GM12878 (cell line): ENCODE results near the gene BICRA. TPM values are rescaled to one million over a fixed set of nuclear protein-coding genes. Genes with fewer than 3 reads are reported as not detected.

ENCODE experiments used
- ATAC-seq: fragments of 200-7000 bp; cut with Tn5 transposase; 3 replicates; pipeline ENCODE4 v1.9.1; 2020; ENCODE audit warnings: mild to moderate bottlenecking, moderate library complexity
- BruUV-seq: library from RNA; stranded (reverse); fragments of 400-500 nt; replicated peaks from 2 replicates; lab custom pipeline; 2021; lab: Mats Ljungman, UMichigan
- CTCF ChIA-PET: fragments of 300-600 bp; sonication (Branson Sonifier 250); formaldehyde crosslinking; extraction: SDS; loops from one replicate; lab custom pipeline; 2021; ENCODE audit warnings: inconsistent platforms; lab: Yijun Ruan, JAX
- POLR2A ChIA-PET: fragments of 350-600 bp; formaldehyde crosslinking; extraction: SDS; loops from one replicate; lab custom pipeline; 2021; ENCODE audit warnings: inconsistent platforms; lab: Charles Lee
- RAD21 ChIA-PET: fragments of 300-600 bp; sonication (Branson Sonifier 250); formaldehyde crosslinking; loops from one replicate; lab custom pipeline; 2023; ENCODE audit warnings: antibody characterized with exemption; ENCODE audit not compliant: unreplicated experiment; lab: Charles Lee
- SMC1A ChIA-PET: fragments of 300-600 bp; sonication (Branson Sonifier 250); formaldehyde crosslinking; loops from one replicate; lab custom pipeline; 2023; ENCODE audit not compliant: unreplicated experiment, uncharacterized antibody; lab: Charles Lee
- DNase-seq: peaks from one replicate; pipeline ENCODE4 v3.0.0-alpha.2; 2011; ENCODE audit warnings: low read depth, low spot score
- FAIRE-seq: peaks from 3 replicates; lab custom pipeline; 2011; peaks lifted over from hg19 to GRCh38; lab: Jason Lieb, UNC
- H2AFZ ChIP-seq: 2 replicates; pipeline ENCODE4 v1.6.0; 2011; ENCODE audit warnings: low read depth, low read length, control low read depth; ENCODE audit not compliant: control insufficient read depth
- H3K27ac ChIP-seq: 2 replicates; pipeline ENCODE4 v1.5.1; 2011; ENCODE audit warnings: control low read depth; ENCODE audit not compliant: control insufficient read depth, insufficient read depth
- H3K27me3 ChIP-seq, 2 experiments: replicated peaks in 1 of 2; 2 replicates each; pipeline versions ENCODE4 v1.6.0 to v1.6.1; 2011; ENCODE audit warnings: low read length in 1 of 2; ENCODE audit not compliant: control insufficient read depth in 2 of 2, insufficient read depth in 2 of 2
- H3K36me3 ChIP-seq, 2 experiments: 2 replicates each; pipeline ENCODE4 v1.5.1; 2011; ENCODE audit warnings: low read length in 1 of 2; ENCODE audit not compliant: control insufficient read depth in 2 of 2, insufficient read depth in 2 of 2
- H3K4me1 ChIP-seq: 2 replicates; pipeline ENCODE4 v1.6.1; 2011; ENCODE audit warnings: mild to moderate bottlenecking, low read length, moderate library complexity, mixed read lengths; ENCODE audit not compliant: control insufficient read depth, insufficient read depth
- H3K4me2 ChIP-seq: 2 replicates; pipeline ENCODE4 v1.6.0; 2011; ENCODE audit warnings: control low read depth; ENCODE audit not compliant: control insufficient read depth, insufficient read depth
- H3K4me3 ChIP-seq: fragments of 200-600 bp; sonication (generic); 2 replicates; pipeline ENCODE4 v1.5.1; 2016
- H3K79me2 ChIP-seq: 2 replicates; pipeline ENCODE4 v1.6.0; 2011; ENCODE audit warnings: low read length; ENCODE audit not compliant: control insufficient read depth, insufficient read depth
- H3K9ac ChIP-seq: 2 replicates; pipeline ENCODE4 v1.8.0; 2011; ENCODE audit warnings: low read length, control low read depth, mixed read lengths; ENCODE audit not compliant: control insufficient read depth, insufficient read depth
- H3K9me3 ChIP-seq: replicated peaks from 3 replicates; pipeline ENCODE4 v1.5.1; 2011; ENCODE audit warnings: mild to moderate bottlenecking, low read length; ENCODE audit not compliant: control insufficient read depth, insufficient read depth
- H4K20me1 ChIP-seq: 2 replicates; pipeline ENCODE4 v1.6.0; 2011; ENCODE audit not compliant: control insufficient read depth, insufficient read depth
- NFYA ChIP-seq: IDR thresholded peaks from 2 replicates; pipeline ENCODE4 v1.6.1; 2011; ENCODE audit warnings: low read depth, mild to moderate bottlenecking, low read length, improper control_type of control experiment, borderline replicate concordance
- WGBS: methylation state at CpG from one replicate; pipeline ENCODE4 v1.1.6; 2016; ENCODE audit warnings: low lambda C conversion rate; ENCODE audit not compliant: insufficient replicate concordance, insufficient coverage; ENCODE audit errors: missing lambda C conversion rate; 5-methylcytosine and 5-hydroxymethylcytosine counted together
- in situ Hi-C: fragments of 300-500 bp; cut with MboI; formaldehyde crosslinking; loops from 9 replicates; pipeline ENCODE4 v1.14.3; 2018; ENCODE audit warnings: mixed read lengths
- intact Hi-C: fragments of 100-400 bp; cut with micrococcal nuclease; formaldehyde crosslinking; loops from one replicate; pipeline ENCODE4 v1.14.2; 2022; ENCODE audit not compliant: unreplicated experiment
- polyA plus RNA-seq, 11 experiments: library from polyadenylated mRNA; depleted of rRNA in 4 of 11; unstranded in 6 of 11; stranded (reverse) in 5 of 11; fragments of >200 nt; fragmentation: Nextera tagmentation in 4 of 11; fragmentation: Illumina TruSeq in 1 of 11; extraction: Ambion mirVana in 4 of 11; extraction: Trizol in 1 of 11; gene quantifications; 1 replicate in 1 of 11; 2 replicates in 10 of 11; pipeline versions ENCODE4 v1.2.1 to v1.2.3, GENCODE V29; 2011 to 2016; ENCODE audit warnings: inconsistent platforms in 2 of 11, missing spikeins in 2 of 11, low read depth in 1 of 11
- total RNA-seq, 4 experiments: library from RNA; depleted of rRNA in 3 of 4; stranded (reverse); fragments of >200 nt in 3 of 4; fragmentation: Illumina TruSeq in 1 of 4; extraction: Trizol in 1 of 4; gene quantifications; 2 replicates each; pipeline versions ENCODE4 v1.2.1 to v1.2.3, GENCODE V29; 2013 to 2021
- TF ChIP-seq, protein P1 (sequence below): fragments of 450-650 bp; IDR thresholded peaks from 2 replicates; pipeline ENCODE4 v1.6.1; 2016; ENCODE audit warnings: mild to moderate bottlenecking, moderate library complexity, borderline replicate concordance

The BICRA gene
- total and polyA plus RNA-seq, 10 of the 15 experiments (the other 5 are each of a cell fraction or from before 2014, with no cell fraction given), result 0.11 to 15.3 (median 1.3) TPM

DNA sequence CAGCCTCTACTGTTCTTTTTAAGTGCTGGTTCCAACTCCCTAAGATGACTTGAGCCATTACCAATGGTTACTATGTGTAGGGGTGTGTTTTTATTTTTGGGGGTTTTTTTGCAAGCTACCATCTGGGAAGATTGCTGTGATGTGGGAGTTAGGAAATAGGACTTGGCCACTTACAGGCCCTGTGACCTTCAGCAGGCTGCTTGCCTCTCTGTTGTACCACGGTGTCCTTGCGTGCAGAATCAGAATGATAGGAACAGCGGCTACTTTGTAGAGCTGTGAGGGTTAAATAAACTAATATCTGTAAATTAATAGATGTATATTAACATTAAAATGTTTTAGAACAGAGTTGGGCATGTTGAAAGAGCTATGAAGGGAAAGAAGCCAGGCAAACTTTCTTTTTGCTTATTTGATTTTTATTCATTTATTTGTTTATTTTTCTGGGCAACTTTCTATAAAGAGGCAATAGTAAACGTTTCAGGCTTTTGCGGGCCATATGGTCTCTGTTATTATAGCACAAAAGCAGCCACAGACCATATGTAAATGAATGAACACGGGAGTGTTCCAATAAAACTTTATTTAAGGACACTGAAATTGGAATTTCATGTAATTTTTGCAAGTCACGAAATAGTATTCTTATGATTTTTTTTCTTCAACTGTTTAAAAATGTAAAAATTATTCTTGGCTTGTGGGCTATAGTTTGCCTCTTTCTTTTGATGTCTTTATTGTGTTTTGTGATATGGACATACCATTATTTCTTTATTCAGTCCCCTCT lies 77.9 kb downstream of the BICRA start:
- ATAC-seq, result no peak
- intact Hi-C loops (no loop called here), in situ Hi-C loops (no loop called here)
- no TSS peak for BruUV-seq
- ChIA-PET POLR2A (no interaction called here), CTCF (interaction anchor here (0.7 to 1.4 kb wide), 4 partner anchors 19 to 251 kb away, joined by 3 to 5 read pairs (median 3); no protein-coding TSS in a partner anchor), RAD21 (interaction anchor here (0.7 kb wide), 1 partner anchor 151 kb away, joined by 4 read pairs; no protein-coding TSS in a partner anchor), SMC1A (interaction anchor here (0.8 to 1.0 kb wide), 2 partner anchors 252 to 253 kb away, joined by 4 to 5 read pairs; no protein-coding TSS in a partner anchor)
- H3K9me3 ChIP-seq, result no peaks in the 10 kb centered on the region
- H3K36me3 ChIP-seq, result peaks cover 0 to 3% of the 10 kb centered on the region in 2 experiments; a peak in 1 of 4 replicates
- H4K20me1 ChIP-seq, result no peaks in the 10 kb centered on the region
- no peaks in the 10 kb centered on the region for H3K4me1 ChIP-seq
- no peak for FAIRE-seq
- H3K4me2 ChIP-seq, result no peak overlapping the region
- H3K9ac ChIP-seq, result no peak overlapping the region
- no peak overlapping the region for H3K4me3 ChIP-seq
- H3K79me2 ChIP-seq, result no peaks in the 10 kb centered on the region
- TF ChIP-seq NFYA, result no peak
- TF ChIP-seq, protein P1, sequence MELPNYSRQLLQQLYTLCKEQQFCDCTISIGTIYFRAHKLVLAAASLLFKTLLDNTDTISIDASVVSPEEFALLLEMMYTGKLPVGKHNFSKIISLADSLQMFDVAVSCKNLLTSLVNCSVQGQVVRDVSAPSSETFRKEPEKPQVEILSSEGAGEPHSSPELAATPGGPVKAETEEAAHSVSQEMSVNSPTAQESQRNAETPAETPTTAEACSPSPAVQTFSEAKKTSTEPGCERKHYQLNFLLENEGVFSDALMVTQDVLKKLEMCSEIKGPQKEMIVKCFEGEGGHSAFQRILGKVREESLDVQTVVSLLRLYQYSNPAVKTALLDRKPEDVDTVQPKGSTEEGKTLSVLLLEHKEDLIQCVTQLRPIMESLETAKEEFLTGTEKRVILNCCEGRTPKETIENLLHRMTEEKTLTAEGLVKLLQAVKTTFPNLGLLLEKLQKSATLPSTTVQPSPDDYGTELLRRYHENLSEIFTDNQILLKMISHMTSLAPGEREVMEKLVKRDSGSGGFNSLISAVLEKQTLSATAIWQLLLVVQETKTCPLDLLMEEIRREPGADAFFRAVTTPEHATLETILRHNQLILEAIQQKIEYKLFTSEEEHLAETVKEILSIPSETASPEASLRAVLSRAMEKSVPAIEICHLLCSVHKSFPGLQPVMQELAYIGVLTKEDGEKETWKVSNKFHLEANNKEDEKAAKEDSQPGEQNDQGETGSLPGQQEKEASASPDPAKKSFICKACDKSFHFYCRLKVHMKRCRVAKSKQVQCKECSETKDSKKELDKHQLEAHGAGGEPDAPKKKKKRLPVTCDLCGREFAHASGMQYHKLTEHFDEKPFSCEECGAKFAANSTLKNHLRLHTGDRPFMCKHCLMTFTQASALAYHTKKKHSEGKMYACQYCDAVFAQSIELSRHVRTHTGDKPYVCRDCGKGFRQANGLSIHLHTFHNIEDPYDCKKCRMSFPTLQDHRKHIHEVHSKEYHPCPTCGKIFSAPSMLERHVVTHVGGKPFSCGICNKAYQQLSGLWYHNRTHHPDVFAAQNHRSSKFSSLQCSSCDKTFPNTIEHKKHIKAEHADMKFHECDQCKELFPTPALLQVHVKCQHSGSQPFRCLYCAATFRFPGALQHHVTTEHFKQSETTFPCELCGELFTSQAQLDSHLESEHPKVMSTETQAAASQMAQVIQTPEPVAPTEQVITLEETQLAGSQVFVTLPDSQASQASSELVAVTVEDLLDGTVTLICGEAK, result peak; percentile 76
- no peak overlapping the region for H3K27ac ChIP-seq
- H2AFZ ChIP-seq, result no peak overlapping the region
- no peak for DNase-seq
- no peaks in the 10 kb centered on the region for H3K27me3 ChIP-seq
- 82% methylated on average over 7 of the region's 7 CpGs for WGBS
